Measurements from ENCODE around the gene DACH1. TPM values are rescaled to one million over a fixed set of nuclear protein-coding genes. Genes with fewer than 3 reads are reported as not detected.
"Not testable (repeated sequence)": the region's sequence is repeated elsewhere in the genome, so short reads cannot be mapped to it uniquely, and the experiment has no call there.

Gene DACH1
- total and polyA plus RNA-seq, 11 donors: 1.2 to 3.8 (median 2.1) TPM

DNA sequence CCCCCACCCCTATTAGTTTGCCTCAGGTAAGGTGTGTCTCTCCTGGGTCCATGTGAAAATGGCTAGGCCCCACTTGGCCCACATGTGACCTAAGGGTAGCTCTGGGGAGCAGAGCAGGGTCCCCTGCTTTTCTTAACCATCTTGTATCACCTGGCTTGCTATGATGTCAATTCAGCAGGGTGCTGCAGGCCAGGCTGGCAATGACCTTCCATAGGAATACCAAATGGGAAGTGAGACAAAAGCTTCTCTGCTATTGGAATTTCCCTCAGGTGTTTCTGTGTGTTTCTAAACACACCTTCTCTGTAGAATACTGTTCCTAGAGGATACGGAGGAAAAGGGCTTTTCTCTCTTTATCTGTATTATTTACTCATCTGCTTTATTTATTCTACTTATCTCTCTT is 35.7 kb upstream of the DACH1 start:
- Histone ChIP-seq H3K27me3 (no peaks in the 10 kb centered on the region), H3K4me3 (no peak overlapping the region), H3K9me3 (no peaks in the 10 kb centered on the region), H3K36me3 (no peaks in the 10 kb centered on the region), H3K4me1 (no peaks in the 10 kb centered on the region), H3K27ac (no peak overlapping the region)
- ATAC-seq (no peak), DNase-seq (no peak)
- TF ChIP-seq POLR2A (IDR thresholded peaks at IDR 0.05): no peak
- TF ChIP-seq CTCF (IDR thresholded peaks at IDR 0.05): no peak
- 84 to 100% (median 90%) methylated on average over 1 of the region's 1 CpG for WGBS, 4 donors
- intact Hi-C loops (cut with DNase I): no loop called here

DNA sequence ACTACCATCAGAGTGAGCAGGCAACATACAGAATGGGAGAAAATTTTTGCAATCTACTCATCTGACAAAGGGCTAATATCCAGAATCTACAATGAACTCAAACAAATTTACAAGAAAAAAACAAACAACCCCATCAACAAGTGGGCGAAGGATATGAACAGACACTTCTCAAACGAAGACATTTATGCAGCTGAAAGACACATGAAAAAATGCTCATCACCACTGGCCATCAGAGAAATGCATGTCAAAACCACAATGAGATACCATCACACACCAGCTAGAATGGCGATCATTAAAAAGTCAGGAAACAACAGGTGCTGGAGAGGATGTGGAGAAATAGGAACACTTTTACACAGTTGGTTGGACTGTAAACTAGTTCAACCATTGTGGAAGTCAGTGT is 26.5 kb upstream of the DACH1 start:
- intact Hi-C loops (cut with DNase I); H3K9me3 ChIP-seq; H3K27me3 ChIP-seq; H3K27ac ChIP-seq; ATAC-seq; H3K36me3 ChIP-seq; H3K4me3 ChIP-seq; H3K4me1 ChIP-seq; DNase-seq: not testable (repeated sequence)
- 88 to 95% (median 91%) methylated on average over 3 of the region's 3 CpGs for WGBS, 4 donors

GRCh38 chr13:71886880-71887279 is 19.9 kb upstream of the DACH1 start:
- Histone ChIP-seq H3K9me3 (peaks cover 0 to 7% (median 0%) of the 10 kb centered on the region in 12 donors), H3K27me3 (no peaks in the 10 kb centered on the region), H3K27ac (no peak overlapping the region), H3K36me3 (no peaks in the 10 kb centered on the region), H3K4me1 (no peaks in the 10 kb centered on the region), H3K4me3 (no peak overlapping the region)
- DNase-seq (no peak), ATAC-seq (no peak)
- no peak for TF ChIP-seq POLR2A (IDR thresholded peaks at IDR 0.05)
- TF ChIP-seq CTCF (IDR thresholded peaks at IDR 0.05): no peak
- intact Hi-C loops (cut with DNase I): loop anchor here in 5 of 10 donors (10.0 kb wide), 4 partner anchors 582 to 1262 kb away; no protein-coding TSS in a partner anchor

GRCh38 chr13:71882120-71882519 is 15.1 kb upstream of the DACH1 start:
- intact Hi-C loops (cut with DNase I): loop anchor here in 6 of 10 donors (5.0 to 10.0 kb wide), 5 partner anchors 577 to 1257 kb away; no protein-coding TSS in a partner anchor
- Histone ChIP-seq H3K27me3 (no peaks in the 10 kb centered on the region), H3K4me1 (peaks cover 0 to 9% (median 0%) of the 10 kb centered on the region in 12 donors), H3K9me3 (peaks cover 0 to 7% (median 0%) of the 10 kb centered on the region in 12 donors), H3K36me3 (no peaks in the 10 kb centered on the region), H3K27ac (no peak overlapping the region), H3K4me3 (no peak overlapping the region)
- TF ChIP-seq POLR2A (IDR thresholded peaks at IDR 0.05) (no peak), CTCF (IDR thresholded peaks at IDR 0.05) (no peak)
- ATAC-seq: no peak
- DNase-seq: no peak
